Limb (tissue), 2 donors: ENCODE measurements around the gene PEX5L.
"Not testable (repeated sequence)": the region's sequence is repeated elsewhere in the genome, so short reads cannot be mapped to it uniquely, and the experiment has no call there.

Experiments used
- DNase-seq, 2 donors: peaks; one replicate each; pipeline ENCODE4 v3.0.0-alpha.2; 2016; ENCODE audit errors: extremely low spot score in 2 of 2

Gene PEX5L

GRCh38 chr3:180011927-180012326 lies 24.8 kb downstream of the PEX5L start:
- no peak for DNase-seq

DNA sequence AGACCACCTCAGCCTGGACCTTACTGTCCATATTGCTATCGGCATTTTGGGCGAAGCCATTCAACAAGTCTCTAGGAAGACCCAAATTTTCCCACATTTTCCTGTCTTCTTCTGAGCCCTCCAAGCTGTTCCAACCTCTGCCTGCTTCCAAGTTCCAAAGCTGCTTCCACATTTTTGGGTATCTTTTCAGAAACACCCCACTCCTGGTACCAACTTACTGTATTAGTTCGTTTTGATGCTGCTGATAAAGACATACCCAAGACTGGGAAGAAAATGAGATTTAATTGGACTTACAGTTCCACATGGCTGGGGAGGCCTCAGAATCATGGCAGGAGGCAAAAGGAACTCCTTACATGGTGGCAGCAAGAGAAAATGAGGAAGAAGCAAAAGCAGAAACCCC lies 28.4 kb downstream of the PEX5L start:
- not testable (repeated sequence) for DNase-seq

- no peak for DNase-seq
Measured at GRCh38 chr3:180004542-180004941, 32.2 kb downstream of the PEX5L start.

DNA sequence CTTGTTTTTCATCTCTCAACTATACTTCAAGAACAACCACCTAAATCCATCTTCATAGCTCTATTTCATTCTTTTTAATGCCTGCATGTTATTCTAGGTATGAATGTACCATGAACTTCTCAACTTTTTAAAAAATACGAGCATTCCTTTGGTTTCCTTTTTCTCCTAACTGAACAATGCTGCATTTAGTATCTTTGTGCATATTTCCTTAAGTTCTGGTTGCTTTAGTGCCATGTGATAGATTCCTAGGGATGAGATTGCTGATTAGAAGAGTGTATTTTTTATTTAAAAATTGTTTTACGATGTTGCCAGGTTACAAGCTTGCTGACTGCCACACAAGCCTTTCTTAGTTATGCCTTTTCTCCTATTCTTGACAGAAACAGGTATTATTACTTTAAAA lies 34.7 kb downstream of the PEX5L start:
- no peak for DNase-seq

DNA sequence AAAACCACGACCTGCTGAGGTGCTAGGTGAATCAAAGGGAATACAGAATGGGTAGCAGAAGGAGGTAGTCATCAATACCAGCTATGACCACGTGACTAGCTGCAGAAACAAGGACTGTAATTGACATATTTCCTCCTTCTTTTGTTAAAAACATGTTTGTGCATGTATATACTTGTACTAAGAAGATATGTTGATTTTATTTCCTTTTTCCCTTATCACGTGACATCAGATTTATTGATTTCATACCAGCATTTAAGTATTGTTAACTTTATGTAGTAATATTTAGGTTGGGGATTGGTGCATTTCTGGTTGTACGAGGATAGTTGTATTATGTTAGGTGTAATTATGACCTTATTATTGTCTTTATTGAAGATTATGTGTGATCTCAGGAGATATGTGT lies 36.2 kb downstream of the PEX5L start:
- DNase-seq = no peak

DNA sequence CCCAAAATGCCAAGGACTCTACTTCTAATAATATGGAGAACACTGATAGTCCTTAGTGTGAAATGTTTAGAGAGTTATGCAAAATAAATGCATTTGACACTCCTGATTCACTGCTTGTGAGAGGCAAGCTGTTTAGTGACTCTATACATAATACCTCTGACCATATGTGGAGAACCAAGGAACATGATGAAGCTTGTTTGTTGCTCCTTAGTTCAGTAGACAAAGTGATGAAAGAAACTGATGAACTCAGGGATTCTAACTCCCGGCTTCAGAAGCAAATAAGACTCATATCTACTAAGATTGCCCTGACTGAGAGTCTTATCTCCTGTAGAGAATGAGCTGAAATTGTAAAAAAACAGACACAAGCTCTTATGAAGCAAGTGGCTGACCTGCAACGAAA lies 41.3 kb downstream of the PEX5L start:
- no peak for DNase-seq

DNA sequence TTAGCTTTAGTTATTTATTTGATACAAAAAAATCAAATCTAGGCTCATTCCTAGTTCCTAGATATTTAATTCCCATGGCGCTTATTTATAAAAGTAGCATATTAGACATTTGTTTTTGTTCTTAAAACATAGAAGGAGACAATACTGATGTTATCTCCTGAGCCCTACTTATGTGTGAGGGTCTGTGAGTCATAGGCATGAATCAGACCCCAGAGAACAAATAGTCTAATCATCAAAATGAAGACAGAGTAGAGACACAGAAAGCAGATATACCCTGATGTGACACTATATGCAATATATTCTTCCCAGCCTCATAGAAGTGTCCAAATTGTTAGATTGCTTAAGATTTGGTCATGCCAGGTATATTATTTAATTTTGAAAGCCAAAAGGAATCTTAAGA lies 44.9 kb downstream of the PEX5L start:
- DNase-seq = no peak

DNA sequence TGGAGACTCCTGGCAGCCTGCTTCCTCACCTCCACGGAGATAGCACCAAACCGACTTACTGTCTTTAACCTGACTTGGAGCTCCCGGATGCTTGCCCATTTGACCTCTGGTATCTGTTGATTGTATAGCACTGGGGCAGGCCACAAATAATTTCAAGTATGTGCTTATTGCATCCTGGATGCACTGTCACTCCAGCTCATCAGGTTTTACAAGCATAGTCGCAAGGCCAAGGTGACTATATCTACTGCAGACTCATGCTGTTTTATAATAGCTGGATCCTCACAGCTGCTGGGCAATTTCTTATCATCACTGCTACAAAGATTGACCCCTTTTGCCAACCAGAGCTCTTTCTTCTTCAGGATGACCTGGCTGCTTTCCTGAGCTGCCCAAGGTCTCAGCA lies 45.6 kb downstream of the PEX5L start:
- no peak for DNase-seq

DNA sequence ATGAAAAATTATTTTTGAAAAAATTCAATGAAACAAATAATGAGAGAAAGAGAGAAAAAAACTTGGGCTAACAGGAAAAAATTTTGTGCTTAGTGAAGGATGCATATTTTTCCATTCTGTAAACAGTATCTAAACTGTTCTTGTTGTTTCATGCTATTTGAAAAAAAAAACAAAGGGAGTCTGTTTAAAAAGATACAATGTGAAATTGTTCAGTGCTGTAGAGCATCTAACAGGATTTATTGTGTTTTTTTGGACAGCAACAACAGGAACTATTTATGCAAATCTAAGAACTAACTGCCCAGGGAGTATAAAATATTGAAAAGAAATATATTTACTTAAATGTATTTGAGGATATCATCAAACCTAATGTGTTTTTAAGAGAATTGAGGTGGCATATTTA lies 55.1 kb downstream of the PEX5L start:
- no peak for DNase-seq

DNA sequence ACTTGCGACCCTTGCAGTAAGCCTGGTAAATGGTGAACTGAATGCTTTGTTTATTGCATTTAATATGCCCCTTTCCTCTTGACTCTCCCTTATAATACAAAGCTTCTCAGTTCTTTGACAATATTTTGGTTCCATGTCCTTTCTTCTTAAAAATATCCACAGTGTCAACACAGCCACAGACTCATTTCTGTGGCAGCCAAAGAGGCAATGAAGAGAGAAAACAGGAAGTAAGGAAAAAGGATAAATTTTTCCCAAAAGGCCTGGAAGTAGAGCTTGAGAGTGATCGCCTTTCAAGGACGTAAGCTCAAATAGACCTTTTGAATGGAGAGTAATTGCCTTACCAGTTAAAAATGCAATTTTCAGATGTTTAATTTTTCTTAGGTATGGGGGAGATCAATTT lies 59.4 kb downstream of the PEX5L start:
- DNase-seq = no peak

- DNase-seq = no peak
Measured at GRCh38 chr3:179973931-179974361, 62.8 kb downstream of the PEX5L start.

GRCh38 chr3:179972881-179973423 lies 63.8 kb downstream of the PEX5L start:
- DNase-seq = no peak

DNA sequence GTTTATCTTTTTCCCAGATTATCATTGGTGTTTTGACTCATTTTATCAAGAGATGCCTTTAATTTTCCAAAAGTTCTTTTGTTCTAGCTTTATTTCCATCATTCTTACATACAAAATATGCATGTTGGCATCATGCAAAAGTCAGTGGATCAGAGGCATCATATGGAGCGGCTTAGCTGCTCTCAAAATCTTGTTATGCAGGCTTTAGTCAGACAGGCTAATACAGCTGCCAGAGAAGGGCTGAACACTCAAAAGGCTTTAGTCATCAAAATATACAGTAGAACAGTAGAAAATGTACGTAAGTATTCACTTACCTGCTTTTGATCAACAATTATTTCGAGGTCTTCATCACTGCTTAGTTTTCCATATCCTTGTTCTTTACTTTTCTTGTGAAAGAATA lies 65.5 kb downstream of the PEX5L start:
- no peak for DNase-seq

DNA sequence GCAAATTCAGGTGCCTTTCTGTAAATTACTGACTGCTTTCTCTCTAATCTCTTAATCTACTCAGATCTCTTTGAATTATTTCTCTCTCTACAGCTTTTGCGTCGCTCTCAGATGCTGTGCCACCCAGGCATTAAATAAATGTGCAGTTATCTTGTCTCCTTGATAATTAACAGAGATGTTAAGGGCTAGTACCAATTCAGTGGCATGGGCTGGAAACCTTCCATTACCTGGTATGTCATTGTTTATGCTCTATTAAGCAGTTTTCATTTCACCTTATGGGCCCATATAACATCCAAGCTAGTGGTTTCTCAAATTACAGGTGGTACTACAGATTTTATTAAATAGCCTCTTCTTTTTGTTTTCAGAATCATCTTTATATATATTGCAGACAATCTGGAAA lies 66.0 kb downstream of the PEX5L start:
- no peak for DNase-seq

DNA sequence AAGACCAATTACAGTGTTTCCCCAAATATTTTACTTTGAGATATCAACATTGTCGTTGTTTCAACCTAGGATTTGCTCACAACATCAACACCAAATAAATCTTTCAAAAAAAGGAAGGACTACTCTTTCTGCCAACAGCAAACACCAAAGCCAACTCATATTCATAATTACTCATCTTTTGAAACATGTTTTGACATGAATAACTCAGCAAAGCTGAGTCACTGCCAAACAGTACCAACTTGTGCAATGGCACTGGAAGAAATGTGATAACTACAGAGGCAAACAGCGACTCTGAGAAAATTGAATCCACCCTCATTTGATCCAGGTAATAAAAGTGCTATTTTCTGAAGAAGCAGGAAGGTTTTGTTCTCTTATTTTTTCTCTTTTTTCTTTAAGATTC lies 67.2 kb downstream of the PEX5L start:
- no peak for DNase-seq

- DNase-seq = no peak
Measured at GRCh38 chr3:179967622-179968021, 69.1 kb downstream of the PEX5L start.

DNA sequence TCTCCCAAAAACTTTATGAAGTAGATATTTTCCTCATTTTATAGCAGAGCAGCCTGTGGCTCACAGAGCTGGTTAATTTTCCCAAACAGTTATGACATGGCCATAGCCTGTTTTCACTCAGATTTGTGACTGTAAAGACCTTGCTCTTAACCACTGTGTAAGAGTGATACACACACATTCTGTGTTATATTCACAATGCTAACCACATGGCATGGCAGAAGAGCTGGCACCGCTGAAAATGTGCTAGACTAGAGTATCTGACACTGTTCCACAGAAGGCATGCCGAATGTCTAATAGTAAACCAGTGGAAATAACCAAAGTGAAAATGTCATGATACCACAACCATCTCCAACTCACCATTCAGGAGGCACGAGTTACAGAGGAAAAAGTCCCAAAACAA lies 71.8 kb downstream of the PEX5L start:
- no peak for DNase-seq

DNA sequence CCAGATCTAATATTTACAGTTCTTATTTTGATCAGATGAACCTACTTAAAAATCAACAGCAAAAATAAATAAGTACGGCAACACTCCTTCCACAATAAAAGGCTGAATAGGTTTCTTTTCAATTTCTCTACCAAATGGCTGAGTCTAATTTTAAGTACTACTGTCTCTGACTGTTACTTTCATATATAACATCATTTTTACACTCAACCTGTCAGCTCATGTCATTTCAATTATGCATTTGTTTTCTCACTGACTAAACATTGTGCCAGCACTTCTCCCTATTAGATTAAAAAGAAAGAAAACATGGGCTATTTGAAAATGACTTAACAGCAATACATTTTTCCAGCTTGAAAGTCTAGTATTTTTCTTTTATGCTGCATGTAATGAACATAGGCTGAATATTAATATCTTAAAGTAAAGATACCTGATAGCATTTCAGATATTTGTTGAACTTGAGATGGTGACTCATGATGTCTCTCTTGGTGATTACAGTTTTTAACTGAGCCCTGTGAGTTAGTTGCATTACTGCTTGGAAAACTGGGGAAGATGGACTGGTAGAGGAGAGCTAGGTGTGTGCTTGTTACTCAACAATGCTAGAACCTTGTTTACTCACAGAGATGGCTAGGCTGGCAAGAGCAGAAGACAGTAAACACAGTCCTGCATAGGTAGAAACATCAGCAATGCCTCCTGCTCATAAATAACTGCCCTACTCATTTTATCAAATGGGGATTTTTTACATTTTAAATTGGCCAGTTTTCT lies 73.9 kb downstream of the PEX5L start:
- DNase-seq = no peak

DNA sequence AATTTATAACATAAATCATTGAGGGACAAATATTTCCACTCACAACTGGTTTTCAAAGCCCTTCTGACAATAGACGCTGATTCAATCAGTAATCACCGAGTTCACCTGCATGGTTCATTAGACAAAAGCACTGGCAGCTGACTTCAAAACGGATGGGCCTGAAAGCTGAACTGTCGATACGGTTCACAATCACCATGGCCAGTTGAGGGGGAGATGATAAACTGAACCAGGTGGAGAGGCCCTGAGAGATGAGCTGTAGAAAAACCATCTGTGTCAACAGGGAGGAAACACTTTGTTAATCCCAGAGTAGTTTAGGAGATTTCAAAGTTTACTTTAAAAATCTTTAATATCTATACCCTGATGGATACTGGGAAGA lies 75.0 kb downstream of the PEX5L start:
- DNase-seq = no peak

GRCh38 chr3:179961071-179961702 lies 75.5 kb downstream of the PEX5L start:
- DNase-seq = no peak

DNA sequence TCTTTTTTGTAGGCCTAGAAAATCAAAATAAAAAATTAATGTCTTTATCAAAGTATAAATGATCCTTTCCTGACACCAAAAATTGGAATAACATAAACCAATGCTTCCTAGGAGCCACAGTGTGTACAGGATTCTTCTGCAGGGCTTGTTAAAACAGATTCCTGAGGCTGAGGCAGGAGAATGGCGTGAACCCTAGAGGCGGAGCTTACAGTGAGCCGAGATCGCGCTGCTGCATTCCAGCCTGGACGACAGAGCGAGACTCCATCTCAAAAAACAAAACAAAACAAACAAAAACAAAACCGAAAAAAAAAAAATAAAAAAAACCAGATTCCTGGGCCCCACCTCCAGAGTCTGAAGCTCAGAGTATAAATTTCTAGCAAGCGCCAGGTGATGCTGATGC lies 78.0 kb downstream of the PEX5L start:
- DNase-seq = no peak

GRCh38 chr3:179958143-179958542 lies 78.6 kb downstream of the PEX5L start:
- DNase-seq = no peak

GRCh38 chr3:179957264-179957845 lies 79.4 kb downstream of the PEX5L start:
- no peak for DNase-seq
